GM12878 (cell line): ENCODE measurements around the gene DET1.
"Not testable (repeated sequence)": the region's sequence is repeated elsewhere in the genome, so short reads cannot be mapped to it uniquely, and the experiment has no call there.

Experiments used
- NBN ChIP-seq: fragments of 450-650 bp; IDR thresholded peaks from 2 replicates; pipeline ENCODE4 v1.6.1; 2016
- RFX5 ChIP-seq: IDR thresholded peaks from 2 replicates; pipeline ENCODE4 v1.6.1; 2011; ENCODE audit warnings: low read depth, low read length, improper control_type of control experiment
- TF ChIP-seq, protein P1 (sequence below): IDR thresholded peaks from 2 replicates; pipeline ENCODE4 v1.6.1; 2012; ENCODE audit warnings: low read depth, low read length, improper control_type of control experiment

DNA sequence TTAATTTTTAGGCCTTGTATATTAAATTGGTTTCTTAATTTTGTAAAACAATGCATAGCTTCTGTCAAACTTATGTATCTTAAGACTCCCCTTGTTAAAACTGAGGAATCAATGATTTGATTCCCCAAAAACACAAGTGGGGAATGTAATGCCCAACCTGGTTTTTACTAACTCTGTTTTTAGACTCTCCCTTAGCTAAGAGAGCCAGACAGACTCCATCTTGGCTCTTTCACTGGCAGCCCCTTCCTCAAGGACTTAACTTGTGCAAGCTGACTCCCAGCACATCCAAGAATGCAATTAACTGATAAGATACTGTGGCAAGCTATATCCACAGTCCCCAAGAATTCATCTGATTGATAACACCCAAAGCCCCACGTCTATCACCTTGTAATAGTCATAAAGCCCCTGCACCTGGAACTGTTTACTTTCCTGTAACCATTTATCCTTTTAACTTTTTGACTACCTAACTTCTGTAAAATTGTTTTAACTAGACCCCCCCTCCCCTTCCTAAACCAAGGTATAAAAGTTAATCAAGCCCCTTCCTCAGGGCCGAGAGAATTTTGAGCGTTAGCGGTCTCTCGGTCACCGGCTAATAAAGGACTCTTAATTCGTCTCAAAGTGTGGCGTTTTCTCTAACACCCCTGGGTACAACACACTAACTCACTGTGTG lies 768 bp downstream of the DET1 start:
- TF ChIP-seq NBN, RFX5: not testable (repeated sequence)
- TF ChIP-seq, protein P1, sequence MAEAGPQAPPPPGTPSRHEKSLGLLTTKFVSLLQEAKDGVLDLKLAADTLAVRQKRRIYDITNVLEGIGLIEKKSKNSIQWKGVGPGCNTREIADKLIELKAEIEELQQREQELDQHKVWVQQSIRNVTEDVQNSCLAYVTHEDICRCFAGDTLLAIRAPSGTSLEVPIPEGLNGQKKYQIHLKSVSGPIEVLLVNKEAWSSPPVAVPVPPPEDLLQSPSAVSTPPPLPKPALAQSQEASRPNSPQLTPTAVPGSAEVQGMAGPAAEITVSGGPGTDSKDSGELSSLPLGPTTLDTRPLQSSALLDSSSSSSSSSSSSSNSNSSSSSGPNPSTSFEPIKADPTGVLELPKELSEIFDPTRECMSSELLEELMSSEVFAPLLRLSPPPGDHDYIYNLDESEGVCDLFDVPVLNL: not testable (repeated sequence)
